ENCODE data around the gene TOX4.
"Not testable (repeated sequence)": the region's sequence is repeated elsewhere in the genome, so short reads cannot be mapped to it uniquely, and the experiment has no call there.

Gene TOX4

DNA sequence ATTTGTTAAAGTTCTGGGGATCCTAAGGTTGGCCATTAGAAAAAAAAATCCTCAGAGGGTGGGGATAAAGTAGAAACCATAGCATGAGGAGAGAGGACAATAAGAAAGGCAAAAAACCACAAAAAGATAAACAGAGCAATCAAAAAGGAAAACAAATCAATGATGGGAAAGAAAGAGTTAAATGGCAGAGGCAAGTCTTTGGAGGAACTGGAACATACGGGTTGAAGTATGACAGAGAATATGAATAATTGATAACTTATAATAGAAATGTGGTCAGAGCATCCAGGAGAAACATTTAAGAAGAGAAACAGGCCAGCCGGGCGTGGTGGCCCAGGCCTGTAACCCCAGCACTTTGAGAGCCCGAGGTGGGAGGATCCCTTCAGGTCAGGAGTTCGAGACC is 67.0 kb downstream of the TOX4 start:
- H3K27ac ChIP-seq (ENCODE audit: low read depth, low read length) = no peak overlapping the region
- no peaks in the 10 kb centered on the region for H3K36me3 ChIP-seq (ENCODE audit: control insufficient read depth in 5 of 5, insufficient read depth in 5 of 5, low read length in 5 of 5)
- peaks cover 0 to 3% (median 2%) of the 10 kb centered on the region in 5 donors for H3K27me3 ChIP-seq (ENCODE audit: control insufficient read depth in 5 of 5, insufficient read depth in 4 of 5, low read length in 5 of 5)
- no peaks in the 10 kb centered on the region for H3K4me1 ChIP-seq (ENCODE audit: control insufficient read depth in 5 of 5, insufficient read depth in 5 of 5, low read length in 5 of 5)
- no peaks in the 10 kb centered on the region for H3K9me3 ChIP-seq (ENCODE audit: control insufficient read depth in 5 of 5, low read length in 5 of 5)
- H3K9ac ChIP-seq (ENCODE audit: low read length in 5 of 5) = no peak overlapping the region
- no peak overlapping the region for H3K4me3 ChIP-seq (ENCODE audit: low read depth in 1 of 5, low read length in 5 of 5)

DNA sequence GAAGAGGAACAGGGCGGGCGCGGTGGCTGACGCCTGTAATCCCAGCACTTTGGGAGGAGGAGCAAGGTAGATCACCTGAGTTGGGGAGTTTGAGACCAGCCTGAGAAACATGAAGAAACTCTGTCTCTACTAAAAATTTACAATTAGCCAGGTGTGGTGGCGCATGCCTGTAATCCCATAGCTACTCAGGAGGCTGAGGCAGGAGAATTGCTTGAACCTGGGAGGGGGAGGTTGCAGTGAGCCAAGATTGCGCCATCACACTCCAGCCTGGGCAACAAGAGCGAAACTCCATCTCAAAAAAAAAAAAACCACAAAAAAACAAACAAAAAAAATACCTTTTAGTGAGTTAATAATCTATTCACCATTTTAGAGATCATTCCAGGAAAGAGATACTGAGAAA is 67.6 kb downstream of the TOX4 start:
- H3K9me3 ChIP-seq (ENCODE audit: control insufficient read depth in 5 of 5, low read length in 5 of 5); H3K4me1 ChIP-seq (ENCODE audit: control insufficient read depth in 5 of 5, insufficient read depth in 5 of 5, low read length in 5 of 5); H3K9ac ChIP-seq (ENCODE audit: low read length in 5 of 5); H3K27me3 ChIP-seq (ENCODE audit: control insufficient read depth in 5 of 5, insufficient read depth in 4 of 5, low read length in 5 of 5); H3K4me3 ChIP-seq (ENCODE audit: low read depth in 1 of 5, low read length in 5 of 5); H3K36me3 ChIP-seq (ENCODE audit: control insufficient read depth in 5 of 5, insufficient read depth in 5 of 5, low read length in 5 of 5); H3K27ac ChIP-seq (ENCODE audit: low read depth, low read length): not testable (repeated sequence)

Data from subcutaneous abdominal adipose tissue (tissue), 5 donors.